OCI-LY3 (cell line): Measurements from ENCODE around the gene CCBE1.

Experiments
- EZH2phosphoT487 ChIP-seq: fragments of 200-600 bp; shearing (Covaris generic); IDR thresholded peaks from 2 replicates; pipeline ENCODE4 v1.6.1; 2018; ENCODE audit warnings: antibody characterized with exemption, mixed run types, low read depth
- TF ChIP-seq, protein P1 (sequence below): fragments of 200-600, 300-600 bp; sonication (generic); IDR thresholded peaks from 2 replicates; pipeline ENCODE4 v1.5.1; 2014; ENCODE audit warnings: antibody characterized with exemption, low read length, low read depth

- TF ChIP-seq, protein P1, sequence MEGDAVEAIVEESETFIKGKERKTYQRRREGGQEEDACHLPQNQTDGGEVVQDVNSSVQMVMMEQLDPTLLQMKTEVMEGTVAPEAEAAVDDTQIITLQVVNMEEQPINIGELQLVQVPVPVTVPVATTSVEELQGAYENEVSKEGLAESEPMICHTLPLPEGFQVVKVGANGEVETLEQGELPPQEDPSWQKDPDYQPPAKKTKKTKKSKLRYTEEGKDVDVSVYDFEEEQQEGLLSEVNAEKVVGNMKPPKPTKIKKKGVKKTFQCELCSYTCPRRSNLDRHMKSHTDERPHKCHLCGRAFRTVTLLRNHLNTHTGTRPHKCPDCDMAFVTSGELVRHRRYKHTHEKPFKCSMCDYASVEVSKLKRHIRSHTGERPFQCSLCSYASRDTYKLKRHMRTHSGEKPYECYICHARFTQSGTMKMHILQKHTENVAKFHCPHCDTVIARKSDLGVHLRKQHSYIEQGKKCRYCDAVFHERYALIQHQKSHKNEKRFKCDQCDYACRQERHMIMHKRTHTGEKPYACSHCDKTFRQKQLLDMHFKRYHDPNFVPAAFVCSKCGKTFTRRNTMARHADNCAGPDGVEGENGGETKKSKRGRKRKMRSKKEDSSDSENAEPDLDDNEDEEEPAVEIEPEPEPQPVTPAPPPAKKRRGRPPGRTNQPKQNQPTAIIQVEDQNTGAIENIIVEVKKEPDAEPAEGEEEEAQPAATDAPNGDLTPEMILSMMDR, result no peak
- no peak for TF ChIP-seq EZH2phosphoT487
Observed at GRCh38 chr18:59386909-59387686, 310.1 kb downstream of the CCBE1 start.
